K562 (cell line): ENCODE measurements around the gene LINS1. TPM values are rescaled to one million over a fixed set of nuclear protein-coding genes. Genes with fewer than 3 reads are reported as not detected.

Experiments used
- ATAC-seq: fragments of 200-7000 bp; cut with Tn5 transposase; 3 replicates; pipeline ENCODE4 v1.9.1; 2020; ENCODE audit warnings: moderate library complexity
- BruUV-seq: library from RNA; stranded (reverse); fragments of 400-500 nt; replicated peaks from 2 replicates; lab custom pipeline; 2021; lab: Mats Ljungman, UMichigan
- CTCF ChIA-PET: fragments of 300-600 bp; formaldehyde crosslinking; extraction: SDS; loops from one replicate; lab custom pipeline; 2021; ENCODE audit warnings: low intra/inter-chr PET ratio; lab: Yijun Ruan, JAX
- POLR2A ChIA-PET: fragments of 300-600, 350-650 bp; sonication (Branson Sonifier 250); formaldehyde crosslinking; extraction: SDS; loops from one replicate; lab custom pipeline; 2021; ENCODE audit warnings: antibody characterized with exemption, inconsistent platforms; lab: Yijun Ruan, JAX
- DNase-seq, 4 experiments: peaks; one replicate each; pipeline versions ENCODE4 v3.0.0 to v3.0.0-alpha.2; 2011 to 2018; ENCODE audit warnings: low spot score in 3 of 4, mixed read lengths in 3 of 4; ENCODE audit errors: extremely low read depth in 1 of 4
- FAIRE-seq: peaks from 2 replicates; lab custom pipeline; 2011; peaks lifted over from hg19 to GRCh38; lab: Jason Lieb, UNC
- H2AFZ ChIP-seq: 2 replicates; pipeline ENCODE4 v1.6.0; 2011; ENCODE audit warnings: low read depth, low read length, control low read depth, inconsistent platforms
- H3K27ac ChIP-seq: fragments of 200-600 bp; 3 replicates; pipeline ENCODE4 v1.8.0; 2011; ENCODE audit warnings: low read depth, mild to moderate bottlenecking, control low read depth, inconsistent platforms, low read length, moderate library complexity, mixed read lengths; ENCODE audit errors: extremely low read depth
- H3K27me3 ChIP-seq, 2 experiments: fragments of 300-600 bp in 1 of 2; 2 replicates in 1 of 2; 3 replicates in 1 of 2; pipeline versions ENCODE4 v1.6.0 to v1.8.0; 2011; ENCODE audit warnings: inconsistent platforms in 2 of 2, low read length in 2 of 2, mild to moderate bottlenecking in 1 of 2, mixed read lengths in 1 of 2, moderate library complexity in 1 of 2; ENCODE audit not compliant: control insufficient read depth in 2 of 2, insufficient read depth in 2 of 2
- H3K36me3 ChIP-seq: fragments of 300-600 bp; 3 replicates; pipeline ENCODE4 v1.8.0; 2011; ENCODE audit warnings: mild to moderate bottlenecking, low read length, inconsistent platforms; ENCODE audit not compliant: control insufficient read depth, insufficient read depth
- H3K4me1 ChIP-seq, 2 experiments: fragments of 200-600 bp in 1 of 2; replicated peaks in 1 of 2; 2 replicates in 1 of 2; 3 replicates in 1 of 2; pipeline versions ENCODE4 v1.5.1 to v1.8.0; 2011; ENCODE audit warnings: inconsistent platforms in 2 of 2, low read length in 2 of 2, mild to moderate bottlenecking in 1 of 2, mixed read lengths in 1 of 2, moderate library complexity in 1 of 2; ENCODE audit not compliant: control insufficient read depth in 2 of 2, insufficient read depth in 2 of 2
- H3K4me2 ChIP-seq: 2 replicates; pipeline ENCODE4 v1.6.1; 2011; ENCODE audit warnings: low read length, control low read depth, inconsistent platforms, mixed read lengths; ENCODE audit not compliant: insufficient read depth
- H3K4me3 ChIP-seq: fragments of 200-600 bp; sonication (generic), shearing (Covaris generic); 2 replicates; pipeline ENCODE4 v1.5.1; 2016; ENCODE audit warnings: control low read depth, inconsistent platforms
- H3K79me2 ChIP-seq: fragments of 200-600 bp; 3 replicates; pipeline ENCODE4 v1.8.0; 2011; ENCODE audit warnings: low read length, inconsistent platforms; ENCODE audit not compliant: control insufficient read depth, insufficient read depth
- H3K9ac ChIP-seq, 2 experiments: 2 replicates each; pipeline versions ENCODE4 v1.6.0 to v1.6.1; 2011; ENCODE audit warnings: low read depth in 2 of 2, low read length in 2 of 2, control low read depth in 1 of 2, inconsistent platforms in 1 of 2, mild to moderate bottlenecking in 1 of 2, mixed read lengths in 1 of 2; ENCODE audit not compliant: insufficient read depth in 1 of 2
- H3K9me1 ChIP-seq: one replicate; pipeline ENCODE4 v1.6.0; 2011; ENCODE audit warnings: inconsistent platforms, mild to moderate bottlenecking, low read length, moderate library complexity; ENCODE audit not compliant: control insufficient read depth, insufficient read depth
- H3K9me3 ChIP-seq: replicated peaks from 2 replicates; pipeline ENCODE4 v1.5.1; 2011; ENCODE audit warnings: low read depth, low read length, inconsistent platforms; ENCODE audit not compliant: control insufficient read depth, insufficient read depth
- H4K20me1 ChIP-seq: replicated peaks from 2 replicates; pipeline ENCODE4 v1.6.1; 2011; ENCODE audit warnings: low read length, inconsistent platforms, mixed read lengths; ENCODE audit not compliant: control insufficient read depth, insufficient read depth
- BRCA1 ChIP-seq, 2 experiments: fragments of 450-650 bp in 1 of 2; sonication (generic) in 1 of 2; formaldehyde crosslinking in 1 of 2; IDR thresholded peaks; 2 replicates each; pipeline versions ENCODE4 v1.5.0 to v1.6.1; 2017 to 2020; ENCODE audit warnings: mild to moderate bottlenecking in 1 of 2, missing genetic modification reagents in 1 of 2
- CC2D1A ChIP-seq: fragments of 450-650 bp; IDR thresholded peaks from 2 replicates; pipeline ENCODE4 v1.6.1; 2017; ENCODE audit warnings: mild to moderate bottlenecking
- E2F3 ChIP-seq: fragments of 250-450 bp; sonication (Bioruptor Pico); IDR thresholded peaks from 2 replicates; pipeline ENCODE4 v1.4.0; 2020; ENCODE audit warnings: mild to moderate bottlenecking
- HBP1 ChIP-seq: fragments of 450-650 bp; formaldehyde crosslinking; IDR thresholded peaks from 2 replicates; pipeline ENCODE4 v1.4.0; 2022; ENCODE audit warnings: missing genetic modification characterization
- HMG20B ChIP-seq: fragments of 250-450 bp; sonication (Bioruptor Pico); IDR thresholded peaks from 2 replicates; pipeline ENCODE4 v1.5.0; 2021; ENCODE audit warnings: mild to moderate bottlenecking
- MEF2D ChIP-seq: conservative IDR thresholded peaks from 2 replicates; pipeline ENCODE4 v1.6.1; 2016; ENCODE audit warnings: low read depth, missing genetic modification characterization, missing compliant biosample characterization
- NCOA1 ChIP-seq: fragments of 450-650 bp; IDR thresholded peaks from 2 replicates; pipeline ENCODE4 v1.6.1; 2016; ENCODE audit warnings: low read depth
- NR1H2 ChIP-seq: sonication (generic); formaldehyde crosslinking; IDR thresholded peaks from 2 replicates; pipeline ENCODE4 v1.4.0; 2020; ENCODE audit warnings: mild to moderate bottlenecking, missing genetic modification reagents
- RBBP5 ChIP-seq: fragments of 200-600 bp; sonication (generic); IDR thresholded peaks from 2 replicates; pipeline ENCODE4 v1.6.1; 2012; ENCODE audit warnings: borderline replicate concordance, mild to moderate bottlenecking, low read length, control low read depth, inconsistent platforms; ENCODE audit not compliant: insufficient read depth, poor library complexity, severe bottlenecking
- SLC30A9 ChIP-seq: fragments of 250-450 bp; sonication (Bioruptor Pico); IDR thresholded peaks from 2 replicates; pipeline ENCODE4 v1.8.0; 2022; ENCODE audit warnings: mild to moderate bottlenecking, moderate library complexity
- TGIF2 ChIP-seq: sonication (generic); formaldehyde crosslinking; IDR thresholded peaks from 2 replicates; pipeline ENCODE4 v1.8.1; 2022; ENCODE audit warnings: mild to moderate bottlenecking, missing genetic modification reagents, moderate library complexity
- XRCC3 ChIP-seq: fragments of 450-650 bp; IDR thresholded peaks from 2 replicates; pipeline ENCODE4 v1.6.1; 2017; ENCODE audit warnings: mild to moderate bottlenecking, moderate library complexity
- ZBTB26 ChIP-seq: fragments of 450-650 bp; formaldehyde crosslinking; IDR thresholded peaks from 2 replicates; pipeline ENCODE4 v1.4.0; 2022; ENCODE audit warnings: missing genetic modification characterization
- ZNF384 ChIP-seq: IDR thresholded peaks from 2 replicates; pipeline ENCODE4 v1.6.1; 2012; ENCODE audit warnings: low read depth, low read length, improper control_type of control experiment
- ZNF668 ChIP-seq: fragments of 250-450 bp; sonication (Bioruptor Pico); IDR thresholded peaks from 2 replicates; pipeline ENCODE4 v1.8.0; 2022; ENCODE audit warnings: mild to moderate bottlenecking, inconsistent platforms
- WGBS: fragments of 100-300 bp; shearing (Covaris generic); methylation state at CpG from one replicate; pipeline ENCODE4 v1.1.6; 2016; ENCODE audit warnings: low coverage, mixed read lengths; ENCODE audit not compliant: insufficient coverage; ENCODE audit errors: missing lambda C conversion rate; 5-methylcytosine and 5-hydroxymethylcytosine counted together
- in situ Hi-C: fragments of 300-500 bp; cut with MboI; formaldehyde crosslinking; loops from 4 replicates; pipeline ENCODE4 v1.15.0; 2018; ENCODE audit warnings: inconsistent platforms, mixed read lengths
- intact Hi-C: fragments of 100-400 bp; cut with micrococcal nuclease; formaldehyde crosslinking; loops from 2 replicates; pipeline ENCODE4 v1.14.2; 2022
- polyA plus RNA-seq, 8 experiments: library from polyadenylated mRNA; depleted of rRNA in 4 of 8; stranded (reverse) in 5 of 8; unstranded in 3 of 8; fragments of >200 nt; fragmentation: Nextera tagmentation in 2 of 8; fragmentation: Illumina TruSeq in 1 of 8; extraction: Ambion mirVana in 2 of 8; extraction: Trizol in 1 of 8; gene quantifications; 2 replicates each; pipeline versions ENCODE4 v1.2.1 to v1.2.3, GENCODE V29; 2011 to 2014; ENCODE audit warnings: inconsistent platforms in 1 of 8, missing spikeins in 1 of 8
- total RNA-seq, 7 experiments: library from RNA; depleted of rRNA in 6 of 7; stranded (reverse); fragments of >200 nt in 6 of 7; fragmentation: Illumina TruSeq in 2 of 7; extraction: Trizol in 2 of 7; gene quantifications; 2 replicates each; pipeline versions ENCODE4 v1.2.1 to v1.2.3, GENCODE V29; 2011 to 2021; ENCODE audit warnings: low replicate concordance in 1 of 7

The LINS1 gene
- total and polyA plus RNA-seq, 9 of the 15 experiments (the other 6 are each of a cell fraction or from before 2014, with no cell fraction given), result 15.4 to 31.4 (median 24.6) TPM

GRCh38 chr15:100612539-100612938 lies 10.6 kb upstream of the LINS1 start:
- H3K9me1 ChIP-seq, result no peaks in the 10 kb centered on the region
- H3K9me3 ChIP-seq, result no peaks in the 10 kb centered on the region
- intact Hi-C loops, result no loop called here
- 81% methylated on average over 2 of the region's 2 CpGs for WGBS
- no TSS peak for BruUV-seq
- no peaks in the 10 kb centered on the region for H3K79me2 ChIP-seq
- no peak overlapping the region for H2AFZ ChIP-seq
- no peaks in the 10 kb centered on the region for H3K27me3 ChIP-seq
- TF ChIP-seq HBP1 (CRISPR knock-in tag), result no peak
- no peak for TF ChIP-seq ZBTB26 (CRISPR knock-in tag)
- TF ChIP-seq MEF2D (tag), result no peak
- no peak for TF ChIP-seq ZNF668 (CRISPR knock-in tag)
- TF ChIP-seq TGIF2 (CRISPR knock-in tag), result no peak
- TF ChIP-seq SLC30A9 (CRISPR knock-in tag), result no peak
- no peak for TF ChIP-seq NCOA1
- TF ChIP-seq ZNF384, result no peak
- no peak for TF ChIP-seq XRCC3
- no peak for TF ChIP-seq HMG20B
- TF ChIP-seq RBBP5, result no peak
- no peak for TF ChIP-seq CC2D1A
- TF ChIP-seq NR1H2, result no peak
- TF ChIP-seq BRCA1 (IDR thresholded peaks at IDR 0.05), result no peak
- TF ChIP-seq BRCA1 (CRISPR knock-in tag; IDR thresholded peaks at IDR 0.05), result no peak
- no peak for TF ChIP-seq E2F3
- TF ChIP-seq, all 486 proteins: peak for 0
- no peak overlapping the region for H3K4me2 ChIP-seq
- no peaks in the 10 kb centered on the region for H3K4me1 ChIP-seq
- peaks cover 51% of the 10 kb centered on the region; the same call in 2 of the 3 replicates for H3K36me3 ChIP-seq
- H3K9ac ChIP-seq, result no peak overlapping the region
- no peak for DNase-seq
- no peaks in the 10 kb centered on the region for H4K20me1 ChIP-seq
- no peak overlapping the region for H3K27ac ChIP-seq
- in situ Hi-C loops, result no loop called here
- CTCF ChIA-PET, result no interaction called here
- POLR2A ChIA-PET, result interaction anchor here (0.6 kb wide), 1 partner anchor 10 kb away, joined by 3 read pairs; the partner anchor contains the start of genes ASB7 and LINS1
- H3K4me3 ChIP-seq, result no peak overlapping the region
- FAIRE-seq, result no peak
- ATAC-seq, result no peak
